GM21381 (cell line): Measurements from ENCODE around the gene NAT8L.

Experiments used
- ATAC-seq: cut with Tn5 transposase; IDR thresholded peaks from one replicate; pipeline ENCODE4 v1.9.1; 2021; ENCODE audit warnings: mild to moderate bottlenecking, moderate library complexity; ENCODE audit not compliant: unreplicated experiment

Gene NAT8L

DNA sequence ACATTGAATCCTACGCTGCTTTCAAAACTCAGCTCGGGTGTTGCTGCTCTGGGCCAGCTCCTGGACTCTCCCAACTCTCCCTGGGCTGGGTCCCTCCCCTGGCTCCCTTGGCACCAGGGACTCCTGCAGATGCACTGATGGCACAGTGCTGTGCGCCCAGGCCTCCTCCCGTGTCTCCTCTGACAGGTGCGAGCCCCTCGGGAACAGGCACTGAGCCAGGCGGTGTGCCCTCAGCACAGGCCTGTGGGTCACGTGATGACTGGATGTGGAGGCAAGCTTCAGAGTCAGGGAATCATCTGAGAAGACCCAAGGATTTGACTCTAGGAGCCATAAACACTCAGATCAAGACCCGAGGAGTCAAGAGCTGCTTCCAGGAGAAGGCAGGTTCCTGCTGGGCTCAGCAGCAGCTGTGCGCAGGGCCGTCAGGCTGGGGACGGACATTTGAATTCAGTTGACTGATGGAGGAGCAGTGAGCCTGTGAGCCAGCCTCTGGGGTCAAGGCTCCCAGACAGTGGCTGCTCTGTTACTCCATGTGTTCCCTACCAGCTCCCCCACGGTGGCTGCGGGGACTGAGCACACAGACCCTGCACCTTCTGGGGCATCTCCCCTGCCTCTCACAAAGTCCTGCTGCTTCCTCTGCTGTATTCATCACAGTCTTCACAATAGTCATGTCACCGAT, 33.0 kb downstream of the NAT8L start:
- ATAC-seq, result no peak

DNA sequence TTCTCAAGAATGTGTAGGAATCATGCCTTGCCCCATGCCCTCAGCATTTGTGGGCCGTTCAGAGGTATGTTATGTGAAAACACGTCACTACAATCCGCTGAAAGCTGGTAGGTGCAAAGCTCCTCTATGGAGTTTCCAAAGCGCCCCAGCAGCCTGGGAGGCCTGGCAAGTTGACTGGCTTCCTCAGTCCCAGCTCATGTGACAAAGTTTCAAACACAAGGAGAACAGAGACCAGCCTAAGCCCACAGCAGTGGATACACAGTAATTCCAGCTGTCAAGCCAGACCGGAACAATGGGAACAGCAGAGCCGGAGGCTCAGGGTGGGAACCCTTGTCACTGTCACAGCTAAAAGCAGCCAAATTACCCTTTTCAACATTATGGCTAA, 33.5 kb downstream of the NAT8L start:
- ATAC-seq, result no peak

DNA sequence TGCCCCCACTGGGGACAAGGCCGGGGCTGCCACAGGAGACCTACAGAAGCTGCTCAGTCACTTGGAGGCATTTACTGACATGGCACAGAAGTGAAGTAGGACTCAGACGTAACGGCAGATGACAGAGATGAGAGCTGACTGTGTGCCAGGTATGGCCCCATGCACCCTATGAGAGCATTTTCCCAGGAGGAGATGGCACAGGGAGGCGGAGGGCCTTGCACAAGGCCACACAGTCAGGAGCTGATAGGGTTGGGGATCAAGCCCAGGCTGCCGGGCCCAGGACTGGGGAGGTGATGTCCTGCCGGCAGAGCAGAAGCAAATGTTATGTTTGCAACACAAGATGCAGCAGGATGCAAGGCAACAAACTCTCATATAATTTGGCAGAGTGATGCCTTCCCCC, 34.1 kb downstream of the NAT8L start:
- ATAC-seq, result no peak

DNA sequence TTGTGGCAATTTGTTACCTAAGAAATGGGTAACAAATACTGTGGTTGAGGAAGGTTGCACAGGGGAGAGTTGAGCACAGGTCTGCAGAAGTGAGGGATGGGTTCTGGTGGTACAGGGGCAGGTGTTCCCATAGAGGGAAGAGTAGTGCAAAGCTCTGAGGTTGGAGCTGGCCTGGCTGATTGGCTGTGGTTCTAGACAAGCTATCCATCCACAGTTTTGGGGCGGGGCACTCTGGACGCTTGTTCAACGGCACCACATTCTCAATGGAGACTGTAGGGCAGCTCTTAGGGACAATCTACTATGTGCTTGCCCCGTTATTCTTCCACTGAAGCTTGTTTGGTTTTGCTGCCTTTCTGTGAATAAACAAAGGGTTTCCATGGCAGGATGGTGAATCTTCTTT, 35.4 kb downstream of the NAT8L start:
- no peak for ATAC-seq

DNA sequence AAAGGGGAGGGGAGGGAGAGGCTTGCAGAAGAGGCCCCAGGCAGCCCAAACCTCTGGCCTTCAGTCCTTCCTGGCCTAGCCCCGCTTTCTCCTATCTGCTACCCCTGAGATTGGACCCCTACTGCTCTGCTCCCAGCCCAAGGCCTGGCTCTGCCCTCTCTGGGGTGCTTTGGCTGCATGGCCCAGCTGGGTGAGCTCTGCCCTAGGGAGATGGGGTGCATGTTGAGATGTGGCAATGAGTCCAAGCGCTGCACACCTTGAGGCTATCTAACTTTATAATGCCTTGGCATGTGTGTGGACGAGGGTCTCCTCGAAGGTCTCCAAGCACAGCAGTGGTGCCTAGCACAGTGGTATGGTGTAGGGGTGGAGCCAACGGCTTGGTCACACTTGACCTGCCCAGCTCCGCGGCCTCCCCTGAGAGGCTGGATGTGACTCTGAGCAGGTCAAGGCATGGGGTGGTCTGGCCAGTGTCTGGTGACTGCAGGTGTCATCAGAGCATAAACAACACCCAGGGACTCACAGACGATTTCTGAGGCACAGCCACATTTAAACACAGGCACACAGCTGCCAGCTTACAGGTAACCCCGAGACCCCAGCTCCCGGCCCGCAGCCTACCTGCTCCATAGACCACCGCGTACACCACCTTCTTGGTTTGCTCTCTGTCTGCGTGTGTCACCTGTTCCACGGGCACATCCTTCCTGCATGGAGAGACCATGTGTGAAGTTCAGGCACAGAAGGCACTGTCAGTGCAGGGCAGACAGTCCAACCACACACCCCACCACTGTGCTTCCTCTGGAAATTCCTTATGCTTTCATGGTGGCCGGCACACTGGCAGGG, 36.3 kb downstream of the NAT8L start:
- no peak for ATAC-seq

DNA sequence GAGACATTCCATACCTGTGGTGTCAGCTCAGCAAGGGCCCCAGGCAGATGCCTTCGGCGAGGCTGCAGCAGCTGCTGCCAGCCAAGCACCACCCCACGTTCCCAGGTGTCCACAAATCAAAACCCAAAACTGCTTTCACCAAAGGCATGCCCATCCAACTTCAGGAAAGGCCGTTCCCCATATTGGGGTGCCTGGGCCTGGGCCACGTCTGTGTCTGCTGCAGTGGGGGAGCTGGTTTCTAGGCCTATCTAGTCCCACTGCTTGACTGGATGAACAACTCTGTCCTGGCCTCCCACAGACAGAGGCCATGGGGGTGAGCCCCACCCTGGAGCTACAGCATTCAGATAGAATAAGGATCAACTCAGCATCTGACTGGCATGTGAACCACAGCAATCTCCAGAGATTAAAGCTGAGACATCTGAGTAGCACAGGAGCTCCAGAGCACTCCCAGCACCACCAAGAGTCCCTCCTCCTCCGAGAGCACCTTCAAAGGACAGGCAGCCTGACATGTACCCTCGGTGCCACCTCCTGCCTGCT, 37.0 kb downstream of the NAT8L start:
- no peak for ATAC-seq

DNA sequence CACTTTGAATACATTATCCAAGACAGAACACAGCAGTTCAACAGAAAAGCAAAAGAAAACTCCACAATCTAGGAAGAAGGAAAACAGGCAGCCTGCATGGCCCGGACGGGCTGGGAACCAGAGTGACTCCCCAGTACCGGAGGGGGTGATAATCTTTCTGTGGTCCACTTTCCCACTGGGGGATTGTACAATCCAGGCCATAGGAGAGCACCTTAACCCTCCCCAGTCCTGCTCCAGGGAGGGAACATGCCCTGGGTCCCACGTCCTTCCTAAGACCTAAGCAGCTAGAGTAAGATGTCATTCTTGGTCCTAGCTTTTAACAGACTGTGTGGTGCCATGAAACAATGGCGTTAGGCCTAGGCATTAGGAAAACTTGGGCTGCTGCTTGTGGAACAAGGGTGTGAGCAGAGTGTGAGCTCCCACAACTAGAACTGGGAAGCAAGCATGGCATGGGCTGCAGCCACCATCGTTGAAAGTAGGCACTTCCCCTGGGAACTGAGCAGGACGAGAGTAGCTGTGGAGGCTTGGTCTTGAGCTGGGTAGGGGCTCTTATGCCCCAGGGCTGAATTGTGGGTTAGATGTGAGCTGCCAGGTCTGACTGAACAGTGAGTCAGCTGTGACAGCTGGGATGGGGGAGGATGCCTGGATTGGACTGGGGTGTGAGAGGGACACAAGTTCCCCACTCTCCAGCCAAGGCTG, 42.4 kb downstream of the NAT8L start:
- ATAC-seq, result no peak

DNA sequence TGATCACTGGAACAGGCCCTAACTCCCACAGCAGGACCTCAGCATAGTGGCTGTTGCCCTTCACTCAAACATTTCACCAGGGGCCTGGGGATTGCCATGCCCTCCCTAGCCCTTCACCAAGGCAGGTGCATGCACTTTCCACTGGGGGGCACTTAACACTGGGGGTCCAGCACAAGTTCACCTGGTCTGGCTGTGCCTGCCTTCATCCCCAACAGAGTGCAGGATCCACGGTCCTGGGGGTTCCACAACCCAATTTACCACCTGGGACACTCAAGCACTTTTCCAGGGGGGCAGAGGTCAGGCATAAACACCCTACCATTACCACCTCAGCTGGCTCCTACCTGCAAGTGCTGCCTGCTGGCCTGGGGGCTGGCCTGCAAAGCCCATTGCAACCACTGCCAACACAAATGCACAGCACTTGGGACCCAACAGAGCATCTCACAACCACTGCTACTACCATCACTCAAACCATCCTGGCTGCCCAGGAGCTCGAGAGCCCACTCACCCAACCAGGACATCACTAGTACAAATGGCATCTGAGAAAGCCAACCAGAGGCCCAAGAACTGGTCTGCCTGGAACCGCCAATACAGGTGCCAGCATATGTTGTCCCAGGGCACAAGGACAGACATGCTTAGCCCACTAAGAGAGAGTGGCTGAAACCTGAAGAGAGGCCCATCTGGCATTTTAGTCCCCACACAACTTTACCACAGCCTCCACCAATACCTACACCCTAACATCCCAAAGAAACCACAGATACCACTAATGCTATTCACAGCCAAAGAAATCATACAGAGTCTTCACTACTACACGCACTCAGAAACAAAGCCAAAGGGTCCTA, 43.1 kb downstream of the NAT8L start:
- no peak for ATAC-seq

DNA sequence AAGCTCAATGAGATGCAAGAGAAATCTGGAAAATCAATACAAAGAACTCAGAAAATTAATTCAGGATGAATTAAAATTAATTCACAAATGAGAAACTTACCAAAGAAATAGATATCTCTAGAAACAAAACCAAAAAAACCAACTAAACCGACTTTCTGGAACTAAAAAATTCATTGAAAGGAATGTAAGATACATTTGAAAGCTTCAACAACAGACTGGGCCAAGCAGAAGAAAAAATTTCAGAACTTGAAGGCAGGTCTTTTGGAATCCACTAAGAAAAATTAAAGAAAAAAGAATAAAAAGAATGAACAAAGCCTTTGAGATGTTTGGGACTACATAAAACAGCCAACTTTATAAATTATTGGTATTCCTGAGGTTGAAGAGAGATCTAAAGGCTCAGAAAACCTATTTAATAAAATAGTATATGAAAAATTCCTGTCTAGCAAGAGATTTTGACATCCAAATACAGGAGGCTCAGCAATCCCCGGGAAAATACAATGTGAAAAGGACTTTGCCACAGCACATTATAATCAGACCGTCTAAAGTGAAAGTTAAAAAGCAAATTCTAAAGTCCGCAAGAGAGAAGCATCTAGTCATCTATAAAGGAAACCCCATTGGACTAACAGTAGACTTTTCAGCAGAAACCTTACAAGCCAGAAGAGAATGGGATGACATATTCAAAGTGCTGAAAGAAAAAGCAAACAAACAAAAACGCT, 44.2 kb downstream of the NAT8L start:
- no peak for ATAC-seq

DNA sequence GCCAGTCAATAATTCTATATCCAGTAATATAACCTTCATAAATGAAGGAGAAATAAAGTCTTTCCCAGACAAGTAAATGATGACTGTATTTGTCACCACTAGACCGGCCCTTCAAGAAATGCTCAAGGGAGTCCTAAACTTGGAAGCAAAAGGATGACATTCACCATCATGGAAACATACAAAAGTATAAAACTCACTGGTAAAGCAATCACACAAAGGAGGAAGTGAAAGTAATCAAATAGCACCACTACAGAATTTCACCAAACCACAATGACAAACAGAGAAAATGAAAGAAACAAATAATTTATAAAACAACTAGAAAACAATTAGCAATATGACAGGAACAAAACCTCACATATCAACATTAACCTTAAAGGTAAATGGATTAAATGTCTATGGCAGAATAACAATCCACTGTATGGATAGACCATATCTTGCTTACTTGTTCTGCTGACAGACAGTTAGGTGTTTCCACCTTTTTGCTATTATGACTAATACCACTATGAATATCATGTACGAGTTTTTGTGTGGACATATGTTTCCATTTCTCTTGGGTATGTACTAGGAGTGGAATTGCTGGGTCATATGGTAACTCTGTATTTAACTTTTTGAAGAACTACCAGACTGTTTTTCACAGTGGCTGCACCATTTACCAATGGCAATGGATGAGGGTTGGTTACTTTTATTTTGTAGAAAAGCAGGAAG, 44.9 kb downstream of the NAT8L start:
- ATAC-seq, result no peak

DNA sequence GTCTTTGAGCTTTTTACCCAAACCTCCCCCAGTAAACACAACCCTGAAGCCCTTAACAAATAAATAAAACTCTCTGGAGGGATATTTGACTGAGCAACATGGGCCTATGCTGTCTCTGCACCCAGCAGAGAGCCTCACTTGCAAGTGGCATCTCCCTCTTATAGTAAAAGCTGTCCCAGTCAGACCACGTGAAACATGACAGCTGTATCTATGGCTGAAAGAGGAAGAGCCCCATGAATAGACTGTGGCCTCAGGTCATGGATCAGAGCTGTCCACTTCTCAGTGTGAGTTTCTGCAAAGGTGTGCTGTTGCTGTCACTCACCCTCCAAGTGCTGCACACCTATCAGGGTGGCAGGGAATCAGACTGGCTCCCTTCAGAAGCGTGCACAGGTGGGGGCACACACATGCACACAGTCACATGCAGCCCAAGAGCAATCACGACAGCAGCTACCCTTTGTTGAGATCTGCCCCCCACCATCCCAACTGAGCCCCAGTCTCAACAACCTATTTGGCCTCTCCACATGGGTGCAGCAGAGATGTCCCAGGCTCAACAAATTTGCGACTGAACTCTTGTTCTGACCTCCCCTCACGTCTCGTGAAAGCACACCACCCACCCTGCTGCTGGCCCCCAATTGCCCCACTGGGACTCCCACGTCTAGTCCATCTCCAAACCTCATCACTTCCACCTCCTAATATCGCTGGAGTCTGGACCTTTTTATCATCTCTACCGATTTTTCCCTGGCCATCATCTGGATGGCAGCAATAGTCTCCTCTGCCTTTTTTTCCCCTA, 45.6 kb downstream of the NAT8L start:
- ATAC-seq, result no peak

DNA sequence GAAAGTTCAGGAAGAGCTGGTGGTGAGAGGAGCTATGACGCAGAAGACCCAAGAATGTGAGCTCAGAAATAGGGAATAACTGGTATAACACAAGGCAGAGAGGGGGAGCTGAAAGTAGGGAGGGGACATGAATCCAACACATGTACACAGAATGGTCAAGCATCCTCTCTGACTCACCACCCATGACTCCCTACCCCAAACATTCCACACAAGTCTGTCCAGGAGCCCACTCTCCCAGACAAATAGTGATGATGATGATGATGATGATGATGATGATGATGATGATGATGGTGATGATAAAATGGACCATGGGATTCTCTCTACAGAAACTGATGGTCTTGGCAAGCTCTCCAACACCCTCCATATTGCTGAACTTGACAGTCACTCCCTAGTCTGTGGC, 46.4 kb downstream of the NAT8L start:
- ATAC-seq, result no peak

DNA sequence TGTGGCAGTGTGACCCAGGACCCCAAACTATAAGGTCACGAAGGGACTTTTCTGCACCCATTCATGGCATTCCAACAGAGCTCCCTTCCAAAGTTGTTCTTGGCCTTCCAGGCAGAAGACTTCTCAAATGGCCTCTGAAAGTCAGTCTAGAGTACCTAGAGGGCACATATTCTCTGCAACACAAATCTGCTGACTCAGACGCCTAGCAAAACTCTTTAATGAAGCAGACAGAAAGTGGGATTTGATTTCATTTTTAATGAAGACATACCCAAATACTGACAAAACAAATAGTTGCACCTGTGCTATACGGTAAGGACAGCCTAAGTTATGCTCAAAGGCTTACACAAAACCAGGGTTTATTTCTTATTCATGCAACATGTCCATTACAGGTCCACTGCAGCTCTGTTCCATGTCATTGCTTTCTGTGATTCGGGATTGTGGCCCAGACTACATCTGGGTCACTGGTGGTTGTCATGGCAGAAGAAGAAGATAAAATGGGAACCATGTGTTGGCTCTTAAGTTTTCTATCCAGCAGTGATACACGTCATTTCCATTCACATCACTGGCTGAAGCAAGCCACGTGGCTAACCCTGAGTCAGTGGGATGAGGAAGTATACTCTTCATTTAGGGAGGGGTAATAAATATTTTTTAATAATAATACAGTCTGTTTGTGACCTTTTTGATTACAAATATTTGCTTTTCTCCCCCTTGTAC, 57.7 kb downstream of the NAT8L start:
- ATAC-seq, result no peak
